ENCODE data around the gene CPT1A.

Gene CPT1A

GRCh38 chr11:68882391-68882790, 40.7 kb upstream of the CPT1A start:
- Histone ChIP-seq H3K9me2 (replicated peaks; ENCODE audit: insufficient read depth, low read length) (no peaks in the 10 kb centered on the region), H4K20me1 (ENCODE audit: low read depth, low read length) (no peaks in the 10 kb centered on the region)
- TF ChIP-seq CTCF (IDR thresholded peaks at IDR 0.05; ENCODE audit: insufficient read depth, low read length, poor library complexity, severe bottlenecking) (no peak), EZH2phosphoT487 (conservative IDR thresholded peaks at IDR 0.05; ENCODE audit: low read length) (no peak)

GRCh38 chr11:68881320-68881719, 39.6 kb upstream of the CPT1A start:
- TF ChIP-seq EZH2phosphoT487 (conservative IDR thresholded peaks at IDR 0.05; ENCODE audit: low read length) (no peak), CTCF (IDR thresholded peaks at IDR 0.05; ENCODE audit: insufficient read depth, low read length, poor library complexity, severe bottlenecking) (no peak)
- no peaks in the 10 kb centered on the region for H3K9me2 ChIP-seq (replicated peaks; ENCODE audit: insufficient read depth, low read length)

More at GRCh38 chr11:68882391-68882790, 40.7 kb upstream of the CPT1A start:
- no peak overlapping the region for H3K27ac ChIP-seq (ENCODE audit: low read depth, low read length)
- H2AFZ ChIP-seq (ENCODE audit: low read depth, low read length, severe bottlenecking), result no peak overlapping the region
- no peaks in the 10 kb centered on the region for H3K36me3 ChIP-seq (ENCODE audit: low read length)
- H3K9me3 ChIP-seq (ENCODE audit: insufficient read depth, low read length), result no peaks in the 10 kb centered on the region
- H3K4me3 ChIP-seq (ENCODE audit: insufficient read depth, low read length, poor library complexity, severe bottlenecking), result no peak overlapping the region
- H3K27me3 ChIP-seq (ENCODE audit: low read length), result no peaks in the 10 kb centered on the region
- H3K9ac ChIP-seq (ENCODE audit: low read length), result no peak overlapping the region
- no peaks in the 10 kb centered on the region for H3F3A ChIP-seq (ENCODE audit: insufficient read depth)
- H3K4me2 ChIP-seq (ENCODE audit: low read depth, low read length, poor library complexity, severe bottlenecking), result no peak overlapping the region
- no peaks in the 10 kb centered on the region for H3K79me2 ChIP-seq (ENCODE audit: insufficient read depth, low read length)

GRCh38 chr11:68880851-68881250, 39.1 kb upstream of the CPT1A start:
- Histone ChIP-seq H3K4me2 (ENCODE audit: low read depth, low read length, poor library complexity, severe bottlenecking) (no peak overlapping the region), H3F3A (ENCODE audit: insufficient read depth) (no peaks in the 10 kb centered on the region), H2AFZ (ENCODE audit: low read depth, low read length, severe bottlenecking) (no peak overlapping the region), H3K4me3 (ENCODE audit: insufficient read depth, low read length, poor library complexity, severe bottlenecking) (no peak overlapping the region), H3K9me3 (ENCODE audit: insufficient read depth, low read length) (no peaks in the 10 kb centered on the region), H3K27ac (ENCODE audit: low read depth, low read length) (no peak overlapping the region), H3K27me3 (ENCODE audit: low read length) (no peaks in the 10 kb centered on the region), H4K20me1 (ENCODE audit: low read depth, low read length) (no peaks in the 10 kb centered on the region), H3K36me3 (ENCODE audit: low read length) (no peaks in the 10 kb centered on the region), H3K9ac (ENCODE audit: low read length) (no peak overlapping the region), H3K9me2 (replicated peaks; ENCODE audit: insufficient read depth, low read length) (no peaks in the 10 kb centered on the region), H3K79me2 (ENCODE audit: insufficient read depth, low read length) (no peaks in the 10 kb centered on the region)
- no peak for TF ChIP-seq CTCF (IDR thresholded peaks at IDR 0.05; ENCODE audit: insufficient read depth, low read length, poor library complexity, severe bottlenecking)
- TF ChIP-seq EZH2phosphoT487 (conservative IDR thresholded peaks at IDR 0.05; ENCODE audit: low read length), result no peak

More at GRCh38 chr11:68881320-68881719, 39.6 kb upstream of the CPT1A start:
- no peak overlapping the region for H3K27ac ChIP-seq (ENCODE audit: low read depth, low read length)
- no peaks in the 10 kb centered on the region for H3F3A ChIP-seq (ENCODE audit: insufficient read depth)
- no peak overlapping the region for H2AFZ ChIP-seq (ENCODE audit: low read depth, low read length, severe bottlenecking)
- no peaks in the 10 kb centered on the region for H4K20me1 ChIP-seq (ENCODE audit: low read depth, low read length)
- H3K36me3 ChIP-seq (ENCODE audit: low read length), result no peaks in the 10 kb centered on the region
- H3K9ac ChIP-seq (ENCODE audit: low read length), result no peak overlapping the region
- no peaks in the 10 kb centered on the region for H3K27me3 ChIP-seq (ENCODE audit: low read length)
- no peak overlapping the region for H3K4me3 ChIP-seq (ENCODE audit: insufficient read depth, low read length, poor library complexity, severe bottlenecking)
- H3K4me2 ChIP-seq (ENCODE audit: low read depth, low read length, poor library complexity, severe bottlenecking), result no peak overlapping the region
- no peaks in the 10 kb centered on the region for H3K9me3 ChIP-seq (ENCODE audit: insufficient read depth, low read length)
- no peaks in the 10 kb centered on the region for H3K79me2 ChIP-seq (ENCODE audit: insufficient read depth, low read length)
